Uterus (tissue), 4 donors: ENCODE measurements around the gene MOB2. TPM values are rescaled to one million over a fixed set of nuclear protein-coding genes. Genes with fewer than 3 reads are reported as not detected.

Experiments
- DNase-seq, 2 donors: peaks; one replicate each; pipeline ENCODE4 v3.0.0-alpha.2; 2019 to 2020
- H3K27ac ChIP-seq, 2 donors: fragments of 200-600 bp; sonication (generic); 1 replicate in 1 of 2; 2 replicates in 1 of 2; pipeline ENCODE4 v1.5.1; 2016 to 2018
- H3K27me3 ChIP-seq, 2 donors: fragments of 200-600 bp; sonication (generic); one replicate each; pipeline ENCODE4 v1.5.1; 2018 to 2019; ENCODE audit warnings: control low read depth in 1 of 2
- H3K36me3 ChIP-seq, 2 donors: fragments of 200-600 bp; sonication (generic); one replicate each; pipeline ENCODE4 v1.5.1; 2019; ENCODE audit warnings: control low read depth in 1 of 2
- H3K4me1 ChIP-seq, 2 donors: fragments of 200-600 bp; sonication (generic); one replicate each; pipeline ENCODE4 v1.5.1; 2018 to 2019; ENCODE audit warnings: control low read depth in 1 of 2
- H3K4me3 ChIP-seq, 2 donors: fragments of 200-600 bp; sonication (generic); 1 replicate in 1 of 2; 2 replicates in 1 of 2; pipeline ENCODE4 v1.5.1; 2018 to 2019; ENCODE audit warnings: mild to moderate bottlenecking in 1 of 2
- H3K9me3 ChIP-seq, 2 donors: fragments of 200-600 bp; sonication (generic); one replicate each; pipeline ENCODE4 v1.5.1; 2019; ENCODE audit warnings: control low read depth in 1 of 2
- POLR2A ChIP-seq, 2 donors: fragments of 450-650 bp; IDR thresholded peaks; one replicate each; pipeline ENCODE4 v1.6.1; 2016; ENCODE audit warnings: antibody characterized with exemption in 2 of 2, mild to moderate bottlenecking in 1 of 2, moderate library complexity in 1 of 2
- intact Hi-C: fragments of 100-400 bp; cut with DNase I; formaldehyde crosslinking; loops from one replicate; pipeline ENCODE4 v1.15.1; 2023; ENCODE audit warnings: low total_unique reads
- total RNA-seq, 4 donors: library from RNA; depleted of rRNA in 3 of 4; stranded (reverse); fragments of >200 nt in 3 of 4; gene quantifications; one replicate each; pipeline versions ENCODE4 v1.1.0 to v1.2.4, GENCODE V29; 2014 to 2023
- TF ChIP-seq, protein P1 (sequence below), 4 experiments: fragments of 200-600 bp in 2 of 4; fragments of 450-650 bp in 2 of 4; sonication (generic) in 2 of 4; IDR thresholded peaks; one replicate each; pipeline ENCODE4 v1.5.1; 2016 to 2019; ENCODE audit warnings: antibody characterized with exemption in 4 of 4, mild to moderate bottlenecking in 2 of 4, moderate library complexity in 1 of 4
- donor health status: DM: yes; HTN: yes; CAD: no.

MOB2 gene
- total RNA-seq, 4 donors from 2014 or later, result 17.1 to 72.6 (median 23.6) TPM

- H3K36me3 ChIP-seq, result no peaks in the 10 kb centered on the region
- H3K9me3 ChIP-seq, result no peaks in the 10 kb centered on the region
- TF ChIP-seq POLR2A (IDR thresholded peaks at IDR 0.05), result no peak
- TF ChIP-seq, protein P1, sequence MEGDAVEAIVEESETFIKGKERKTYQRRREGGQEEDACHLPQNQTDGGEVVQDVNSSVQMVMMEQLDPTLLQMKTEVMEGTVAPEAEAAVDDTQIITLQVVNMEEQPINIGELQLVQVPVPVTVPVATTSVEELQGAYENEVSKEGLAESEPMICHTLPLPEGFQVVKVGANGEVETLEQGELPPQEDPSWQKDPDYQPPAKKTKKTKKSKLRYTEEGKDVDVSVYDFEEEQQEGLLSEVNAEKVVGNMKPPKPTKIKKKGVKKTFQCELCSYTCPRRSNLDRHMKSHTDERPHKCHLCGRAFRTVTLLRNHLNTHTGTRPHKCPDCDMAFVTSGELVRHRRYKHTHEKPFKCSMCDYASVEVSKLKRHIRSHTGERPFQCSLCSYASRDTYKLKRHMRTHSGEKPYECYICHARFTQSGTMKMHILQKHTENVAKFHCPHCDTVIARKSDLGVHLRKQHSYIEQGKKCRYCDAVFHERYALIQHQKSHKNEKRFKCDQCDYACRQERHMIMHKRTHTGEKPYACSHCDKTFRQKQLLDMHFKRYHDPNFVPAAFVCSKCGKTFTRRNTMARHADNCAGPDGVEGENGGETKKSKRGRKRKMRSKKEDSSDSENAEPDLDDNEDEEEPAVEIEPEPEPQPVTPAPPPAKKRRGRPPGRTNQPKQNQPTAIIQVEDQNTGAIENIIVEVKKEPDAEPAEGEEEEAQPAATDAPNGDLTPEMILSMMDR (IDR thresholded peaks at IDR 0.05), result no peak
- no peak overlapping the region for H3K27ac ChIP-seq
- no peak overlapping the region for H3K4me3 ChIP-seq
- peaks cover 0 to 4% of the 10 kb centered on the region in 2 donors for H3K4me1 ChIP-seq
- H3K27me3 ChIP-seq, result no peaks in the 10 kb centered on the region
- no peak for DNase-seq
- intact Hi-C loops, result no loop called here
These were observed 11.7 kb upstream of the MOB2 start for GRCh38 chr11:1498262-1498661.

GRCh38 chr11:1497600-1497999 is 11.0 kb upstream of the MOB2 start:
- H3K27me3 ChIP-seq, result no peaks in the 10 kb centered on the region
- H3K4me1 ChIP-seq, result no peaks in the 10 kb centered on the region
- no peak overlapping the region for H3K4me3 ChIP-seq
- no peaks in the 10 kb centered on the region for H3K9me3 ChIP-seq
- intact Hi-C loops, result no loop called here
- H3K27ac ChIP-seq, result no peak overlapping the region
- H3K36me3 ChIP-seq, result no peaks in the 10 kb centered on the region
- no peak for TF ChIP-seq POLR2A (IDR thresholded peaks at IDR 0.05)
- TF ChIP-seq, protein P1 (IDR thresholded peaks at IDR 0.05), result no peak
- peak in 1 of 2 donors; percentile 4 for DNase-seq

DNA sequence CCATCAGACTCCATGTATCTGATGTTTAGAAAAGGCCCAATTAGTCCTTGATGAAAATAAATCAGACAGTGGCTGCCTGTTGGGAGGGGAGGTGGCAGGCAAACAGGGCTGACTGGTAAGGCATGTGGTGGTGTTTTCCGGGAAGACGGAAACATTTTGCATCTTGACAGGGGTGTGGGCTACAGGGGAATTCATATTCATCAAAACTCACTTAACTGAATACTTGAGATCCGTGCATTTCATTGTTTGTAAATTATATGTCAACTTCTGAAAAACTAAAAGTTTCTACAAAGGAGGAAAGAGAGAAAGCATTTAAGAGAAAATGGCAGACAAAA is 10.1 kb upstream of the MOB2 start:
- Histone ChIP-seq H3K27me3 (no peaks in the 10 kb centered on the region), H3K4me1 (no peaks in the 10 kb centered on the region), H3K4me3 (no peak overlapping the region), H3K36me3 (no peaks in the 10 kb centered on the region), H3K27ac (no peak overlapping the region), H3K9me3 (no peaks in the 10 kb centered on the region)
- TF ChIP-seq, protein P1 (IDR thresholded peaks at IDR 0.05), result no peak
- no peak for TF ChIP-seq POLR2A (IDR thresholded peaks at IDR 0.05)
- intact Hi-C loops, result no loop called here
- DNase-seq, result no peak

DNA sequence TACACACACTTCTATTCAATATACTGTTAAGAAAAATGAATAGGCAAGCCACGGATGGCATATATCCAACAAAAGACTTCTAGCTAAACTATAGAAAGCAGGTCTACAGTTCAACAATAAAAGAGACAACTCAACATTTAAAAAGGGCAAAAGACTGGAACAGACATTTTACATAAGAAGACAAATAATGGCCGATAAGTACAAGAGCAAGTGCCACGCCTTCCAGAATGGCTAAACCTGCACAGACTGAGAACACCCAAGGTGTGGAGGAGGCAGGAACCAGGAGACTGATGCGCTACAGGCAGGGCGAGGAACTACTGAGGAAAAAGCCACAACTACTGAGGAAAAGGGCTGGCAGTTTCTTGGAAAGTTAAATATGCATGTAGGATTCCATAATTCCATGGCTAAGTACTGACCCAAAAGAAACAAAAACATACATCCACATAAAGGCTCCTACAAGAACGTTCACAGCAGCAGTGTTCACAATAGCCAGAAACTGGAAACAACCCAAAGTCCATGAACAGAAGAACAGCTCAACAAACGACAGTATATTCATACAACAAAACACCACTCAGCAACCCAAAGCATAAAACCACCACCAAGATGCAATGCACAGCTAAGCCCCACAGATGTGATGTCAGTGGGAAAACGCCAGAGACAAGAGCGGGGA is 9.6 kb upstream of the MOB2 start:
- no peaks in the 10 kb centered on the region for H3K4me1 ChIP-seq
- no peaks in the 10 kb centered on the region for H3K27me3 ChIP-seq
- H3K9me3 ChIP-seq, result no peaks in the 10 kb centered on the region
- no peak for TF ChIP-seq POLR2A (IDR thresholded peaks at IDR 0.05)
- TF ChIP-seq, protein P1 (IDR thresholded peaks at IDR 0.05), result no peak
- no peak overlapping the region for H3K27ac ChIP-seq
- H3K36me3 ChIP-seq, result no peaks in the 10 kb centered on the region
- no peak for DNase-seq
- no peak overlapping the region for H3K4me3 ChIP-seq
- intact Hi-C loops, result no loop called here

GRCh38 chr11:1494650-1495049 is 8.1 kb upstream of the MOB2 start:
- H3K4me3 ChIP-seq, result no peak overlapping the region
- H3K9me3 ChIP-seq, result no peaks in the 10 kb centered on the region
- intact Hi-C loops, result no loop called here
- no peaks in the 10 kb centered on the region for H3K27me3 ChIP-seq
- no peak overlapping the region for H3K27ac ChIP-seq
- no peaks in the 10 kb centered on the region for H3K4me1 ChIP-seq
- no peak for DNase-seq
- TF ChIP-seq, protein P1 (IDR thresholded peaks at IDR 0.05), result no peak
- no peak for TF ChIP-seq POLR2A (IDR thresholded peaks at IDR 0.05)
- H3K36me3 ChIP-seq, result no peaks in the 10 kb centered on the region
